MM.1S (cell line): Measurements from ENCODE around the gene WASF2.

Experiments
- DNase-seq: peaks from one replicate; pipeline ENCODE4 v3.0.0-alpha.2; 2015
- H2AFZ ChIP-seq: fragments of 300-600 bp; sonication (generic); 2 replicates; pipeline ENCODE4 v1.6.0; 2016; ENCODE audit warnings: antibody characterized with exemption, low read length
- H3F3A ChIP-seq: fragments of 300-600 bp; sonication (generic); 2 replicates; pipeline ENCODE4 v1.6.1; 2016; ENCODE audit warnings: mild to moderate bottlenecking, antibody characterized with exemption, low read length, moderate library complexity, mixed read lengths; ENCODE audit not compliant: insufficient read depth
- H3K27ac ChIP-seq: fragments of 300-600 bp; sonication (generic); 2 replicates; pipeline ENCODE4 v1.5.1; 2016; ENCODE audit warnings: mild to moderate bottlenecking, low read length
- H3K27me3 ChIP-seq: fragments of 300-600 bp; sonication (generic); replicated peaks from 2 replicates; pipeline ENCODE4 v1.6.0; 2016; ENCODE audit warnings: low read length; ENCODE audit not compliant: insufficient read depth
- H3K36me3 ChIP-seq: fragments of 300-600 bp; sonication (generic); replicated peaks from 2 replicates; pipeline ENCODE4 v1.6.1; 2016; ENCODE audit warnings: mild to moderate bottlenecking, low read length, mixed read lengths; ENCODE audit not compliant: insufficient read depth
- H3K4me1 ChIP-seq: fragments of 300-600 bp; sonication (generic); 2 replicates; pipeline ENCODE4 v1.6.1; 2016; ENCODE audit warnings: low read length, mixed read lengths
- H3K4me2 ChIP-seq: fragments of 300-600 bp; sonication (generic); 2 replicates; pipeline ENCODE4 v1.6.0; 2016; ENCODE audit warnings: low read depth, low read length
- H3K4me3 ChIP-seq: fragments of 300-600 bp; sonication (generic); 2 replicates; pipeline ENCODE4 v1.5.1; 2016; ENCODE audit warnings: low read length, mixed read lengths
- H3K79me2 ChIP-seq: fragments of 300-600 bp; sonication (generic); 2 replicates; pipeline ENCODE4 v1.6.1; 2016; ENCODE audit warnings: mixed run types, low read length, mixed read lengths
- H3K9ac ChIP-seq: fragments of 300-600 bp; sonication (generic); 2 replicates; pipeline ENCODE4 v1.6.1; 2016; ENCODE audit warnings: low read length, mixed read lengths
- H3K9me2 ChIP-seq: fragments of 300-600 bp; sonication (generic); replicated peaks from 2 replicates; pipeline ENCODE4 v1.6.1; 2016; ENCODE audit warnings: mild to moderate bottlenecking, low read length, mixed read lengths; ENCODE audit not compliant: insufficient read depth
- H3K9me3 ChIP-seq: fragments of 300-600 bp; sonication (generic); replicated peaks from 2 replicates; pipeline ENCODE4 v1.6.1; 2016; ENCODE audit warnings: mild to moderate bottlenecking, low read length, mixed read lengths; ENCODE audit not compliant: insufficient read depth
- H4K20me1 ChIP-seq: fragments of 300-600 bp; sonication (generic); 2 replicates; pipeline ENCODE4 v1.6.1; 2016; ENCODE audit warnings: mild to moderate bottlenecking, low read length, moderate library complexity, mixed read lengths; ENCODE audit not compliant: insufficient read depth
- CTCF ChIP-seq: fragments of 300-600 bp; sonication (generic); IDR thresholded peaks from 2 replicates; pipeline ENCODE4 v1.5.1; 2016; ENCODE audit warnings: antibody characterized with exemption, low read length, mixed read lengths
- EZH2 ChIP-seq: fragments of 300-600 bp; sonication (generic); optimal IDR thresholded peaks from 2 replicates; pipeline ENCODE3; 2017; ENCODE audit warnings: low read depth, mild to moderate bottlenecking, antibody characterized with exemption, low read length, mixed read lengths
- EZH2phosphoT487 ChIP-seq: fragments of 300-600 bp; sonication (generic); IDR thresholded peaks from 2 replicates; pipeline ENCODE4 v1.6.1; 2018; ENCODE audit warnings: antibody characterized with exemption, low read length

Gene WASF2

DNA sequence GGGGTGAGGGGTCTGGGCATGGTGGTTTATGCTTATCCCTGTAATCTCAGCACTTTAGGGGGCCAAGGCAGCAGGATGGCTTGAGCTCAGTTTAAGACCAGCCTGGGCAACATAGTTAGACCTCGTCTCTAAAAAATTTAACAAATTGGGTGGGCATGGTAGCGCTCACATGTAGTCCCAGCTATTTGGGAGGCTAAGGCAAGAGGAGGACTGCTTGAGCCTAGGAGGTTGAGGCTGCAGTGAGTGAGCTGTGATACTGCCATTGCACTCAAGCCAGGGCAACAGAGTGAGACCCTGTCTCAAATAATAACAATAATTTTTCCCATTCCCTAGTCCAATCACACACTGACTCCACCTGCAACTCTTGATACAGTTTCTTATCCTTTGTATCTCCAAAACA lies 6.3 kb downstream of the WASF2 start:
- no peak for DNase-seq
- Histone ChIP-seq H3K79me2 (peaks cover 93% of the 10 kb centered on the region), H3K27me3 (no peaks in the 10 kb centered on the region), H3K4me3 (no peak overlapping the region), H3K9me2 (no peaks in the 10 kb centered on the region), H3K9ac (no peak overlapping the region), H3K9me3 (no peaks in the 10 kb centered on the region), H3K4me1 (peaks cover 10% of the 10 kb centered on the region), H3K36me3 (peaks cover 3% of the 10 kb centered on the region; the same call in 1 of the 2 replicates), H3F3A (peaks cover 10% of the 10 kb centered on the region), H3K27ac (no peak overlapping the region), H3K4me2 (no peak overlapping the region), H4K20me1 (0 out of 2 replicates have a peak, but pooled peaks cover 4% of the 10 kb centered on the region), H2AFZ (no peak overlapping the region)
- TF ChIP-seq EZH2phosphoT487 (no peak), CTCF (no peak), EZH2 (no peak)

GRCh38 chr1:27481994-27482620 lies 7.9 kb downstream of the WASF2 start:
- no peak overlapping the region for H3K4me2 ChIP-seq
- no peak overlapping the region for H3K27ac ChIP-seq

GRCh38 chr1:27478098-27478497 lies 11.9 kb downstream of the WASF2 start:
- no peak overlapping the region for H3K4me2 ChIP-seq
- no peaks in the 10 kb centered on the region for H3K27me3 ChIP-seq
- 0 out of 2 replicates have a peak, but pooled peaks cover 3% of the 10 kb centered on the region for H3K36me3 ChIP-seq
- no peaks in the 10 kb centered on the region for H3K4me1 ChIP-seq
- H3K4me3 ChIP-seq: no peak overlapping the region
- TF ChIP-seq EZH2phosphoT487: no peak
- no peak for TF ChIP-seq CTCF
- no peak for TF ChIP-seq EZH2
- no peak overlapping the region for H2AFZ ChIP-seq
- no peaks in the 10 kb centered on the region for H3K9me2 ChIP-seq
- DNase-seq: no peak
- H3K27ac ChIP-seq: no peak overlapping the region
- peaks cover 96% of the 10 kb centered on the region for H3K79me2 ChIP-seq
- no peaks in the 10 kb centered on the region for H3K9me3 ChIP-seq
- H3F3A ChIP-seq: no peaks in the 10 kb centered on the region
- H4K20me1 ChIP-seq: 0 out of 2 replicates have a peak, but pooled peaks cover 15% of the 10 kb centered on the region
- no peak overlapping the region for H3K9ac ChIP-seq

More at GRCh38 chr1:27481994-27482620, 7.9 kb downstream of the WASF2 start:
- TF ChIP-seq EZH2 (no peak), CTCF (no peak), EZH2phosphoT487 (no peak)
- no peak overlapping the region for H3K4me3 ChIP-seq
- no peaks in the 10 kb centered on the region for H3K9me3 ChIP-seq
- peaks cover 3% of the 10 kb centered on the region; the same call in 1 of the 2 replicates for H3K36me3 ChIP-seq
- no peak overlapping the region for H3K9ac ChIP-seq
- no peaks in the 10 kb centered on the region for H3K9me2 ChIP-seq
- H3K27me3 ChIP-seq: no peaks in the 10 kb centered on the region
- no peak overlapping the region for H2AFZ ChIP-seq
- 0 out of 2 replicates have a peak, but pooled peaks cover 4% of the 10 kb centered on the region for H4K20me1 ChIP-seq
- DNase-seq: no peak
- H3K4me1 ChIP-seq: no peaks in the 10 kb centered on the region
- peaks cover 94% of the 10 kb centered on the region for H3K79me2 ChIP-seq
- no peaks in the 10 kb centered on the region for H3F3A ChIP-seq
